HG02885 (cell line): Measurements from ENCODE around the gene TMEM202.
"Not testable (repeated sequence)": the region's sequence is repeated elsewhere in the genome, so short reads cannot be mapped to it uniquely, and the experiment has no call there.

Experiments
- ATAC-seq: cut with Tn5 transposase; IDR thresholded peaks from one replicate; pipeline ENCODE4 v1.9.1; 2021; ENCODE audit warnings: mild to moderate bottlenecking; ENCODE audit not compliant: unreplicated experiment, poor library complexity

Gene TMEM202, protein sequence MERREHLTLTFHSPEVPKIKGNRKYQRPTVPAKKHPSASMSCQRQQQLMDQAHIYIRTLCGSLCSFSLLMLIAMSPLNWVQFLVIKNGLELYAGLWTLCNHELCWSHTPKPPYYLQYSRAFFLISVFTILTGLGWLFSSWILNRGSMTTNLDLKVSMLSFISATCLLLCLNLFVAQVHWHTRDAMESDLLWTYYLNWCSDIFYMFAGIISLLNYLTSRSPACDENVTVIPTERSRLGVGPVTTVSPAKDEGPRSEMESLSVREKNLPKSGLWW

DNA sequence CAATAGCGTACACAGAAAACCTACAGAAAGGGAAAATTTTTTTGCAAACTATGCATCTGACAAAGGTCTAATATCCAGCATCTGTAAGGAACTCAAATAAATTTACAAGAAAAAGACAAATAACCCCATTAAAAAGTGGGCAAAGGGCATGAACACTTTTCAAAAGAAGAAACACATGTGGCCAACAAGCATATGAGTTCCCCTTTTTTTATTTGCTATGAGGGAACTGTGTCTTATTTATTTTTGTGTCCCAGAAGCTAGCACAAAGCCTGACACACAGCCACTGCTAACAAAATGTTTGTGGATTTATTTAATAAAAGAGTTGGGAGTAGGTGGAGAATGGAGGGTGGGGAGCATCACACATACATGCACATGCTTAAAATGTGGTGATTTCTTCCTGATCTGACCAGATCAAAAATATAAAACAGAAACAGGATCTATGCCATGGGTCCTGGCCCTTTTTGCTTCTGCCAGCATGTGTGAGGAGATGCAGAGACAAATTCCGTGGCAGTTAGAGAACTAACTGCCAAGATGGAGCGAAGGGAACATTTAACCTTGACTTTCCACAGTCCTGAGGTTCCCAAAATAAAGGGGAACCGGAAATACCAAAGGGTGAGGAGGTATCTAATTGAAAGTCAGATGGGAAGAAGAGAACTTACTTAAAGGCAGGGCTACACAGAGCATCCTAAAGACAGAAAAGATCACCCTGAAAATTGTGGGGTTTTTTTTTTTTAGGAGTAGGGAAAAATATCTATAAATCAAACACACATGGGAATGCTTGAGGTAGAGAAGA, at the start of gene TMEM202:
Gene TMEM202, plus strand, starts transcription at position 510 of the 793 bp plus-strand sequence. Its CDS starts 22 bp downstream, at position 532.
- ATAC-seq: no peak

DNA sequence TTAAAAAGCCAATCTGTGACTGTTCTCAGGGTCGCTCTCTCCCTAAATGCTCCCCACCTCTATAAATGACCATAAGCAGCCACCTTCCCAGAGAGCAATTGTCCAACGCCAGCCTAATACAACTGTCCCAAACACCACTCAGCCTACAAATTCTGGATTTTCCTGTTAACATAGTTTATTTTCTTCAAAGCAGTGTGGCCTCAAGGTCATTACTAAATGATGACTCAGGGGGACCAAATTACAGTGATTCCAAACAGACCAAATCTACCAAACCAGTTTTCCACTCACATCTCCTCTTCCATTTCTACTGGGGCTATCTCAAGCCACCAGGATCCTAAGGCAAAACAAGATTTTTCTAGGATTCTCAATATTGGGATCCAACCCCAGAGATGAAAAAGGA, 44.8 kb upstream of the TMEM202 start:
- ATAC-seq: no peak

DNA sequence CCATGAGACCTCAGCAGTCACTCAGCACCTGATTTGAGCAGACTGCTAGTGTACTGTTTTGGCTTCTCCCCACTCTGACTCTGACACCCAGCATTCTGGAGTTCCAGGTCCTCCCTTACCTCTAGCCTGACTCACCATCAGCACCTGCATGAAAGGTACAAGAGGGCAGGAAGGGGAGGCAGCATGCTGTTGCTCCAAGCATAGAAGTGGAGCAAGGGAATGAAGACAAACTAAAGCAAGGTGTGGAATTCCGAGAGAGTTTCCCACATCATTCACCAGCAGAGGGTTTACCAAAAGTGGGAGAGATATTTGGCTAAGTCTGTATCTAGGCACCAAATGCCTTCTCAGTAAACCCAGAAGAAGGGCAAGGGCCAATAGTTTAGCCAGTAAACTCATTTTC, 43.6 kb upstream of the TMEM202 start:
- ATAC-seq: no peak

DNA sequence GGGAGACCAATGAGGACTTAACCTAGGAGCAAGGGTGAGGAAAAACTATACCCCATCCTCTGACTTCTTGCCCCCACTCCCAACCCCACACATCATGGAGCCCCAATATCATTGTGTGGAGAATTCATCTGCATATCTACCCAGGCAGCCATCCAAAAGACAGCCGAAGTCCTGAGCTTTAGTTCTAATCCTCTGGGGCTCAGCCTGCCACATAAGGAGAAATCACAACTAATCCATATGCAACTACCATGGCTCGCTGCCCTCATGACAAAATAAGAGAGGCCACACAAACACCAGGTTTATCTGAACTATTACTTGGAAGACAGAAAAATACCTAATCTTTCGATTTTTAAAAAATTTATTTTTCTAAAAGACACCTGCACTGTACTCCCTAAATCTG, 40.0 kb upstream of the TMEM202 start:
- no peak for ATAC-seq

DNA sequence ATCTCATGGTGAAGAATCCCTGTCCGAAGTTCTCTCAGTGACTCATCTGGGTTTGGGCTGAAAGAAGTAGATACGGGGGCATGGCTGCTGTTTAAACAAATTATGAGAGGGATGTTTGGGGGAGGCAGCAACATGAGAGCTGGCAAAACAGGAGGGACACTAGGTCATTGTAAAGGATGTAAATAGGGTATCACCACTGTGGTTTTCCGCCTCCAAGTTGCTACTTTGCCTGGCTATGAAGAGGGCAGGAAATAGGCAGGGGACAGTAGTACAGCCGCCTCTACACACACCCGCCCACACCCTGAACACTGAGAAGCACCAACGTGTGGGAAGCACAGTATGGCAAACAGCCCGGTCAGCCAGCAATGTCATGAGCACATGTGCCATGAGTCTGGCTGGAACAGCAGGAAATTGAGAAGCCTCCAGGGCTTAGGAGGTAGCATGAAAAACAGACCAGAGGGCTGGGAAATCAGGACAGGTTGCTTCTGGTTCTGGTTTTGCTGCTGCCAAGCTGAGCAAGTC, 39.4 kb upstream of the TMEM202 start:
- peak; percentile 70 for ATAC-seq

DNA sequence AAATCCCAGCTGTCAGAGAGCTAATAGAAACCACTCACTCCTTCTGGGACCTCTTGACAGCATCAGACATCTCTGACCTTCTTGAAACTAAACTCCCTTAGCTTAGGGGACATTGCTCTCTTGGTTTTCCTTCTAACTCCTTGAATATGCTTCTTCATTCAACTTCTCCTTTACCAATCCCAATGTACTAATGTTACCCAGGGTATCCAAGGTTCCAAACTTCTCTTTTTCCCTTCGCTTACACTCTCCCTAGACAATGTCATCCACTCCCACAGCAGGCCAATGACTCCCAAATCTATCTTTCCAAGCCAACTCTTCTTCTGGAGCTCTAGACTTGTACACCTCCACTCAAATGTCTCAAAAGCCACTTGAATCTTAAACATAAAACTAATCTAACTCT, 36.9 kb upstream of the TMEM202 start:
- no peak for ATAC-seq

DNA sequence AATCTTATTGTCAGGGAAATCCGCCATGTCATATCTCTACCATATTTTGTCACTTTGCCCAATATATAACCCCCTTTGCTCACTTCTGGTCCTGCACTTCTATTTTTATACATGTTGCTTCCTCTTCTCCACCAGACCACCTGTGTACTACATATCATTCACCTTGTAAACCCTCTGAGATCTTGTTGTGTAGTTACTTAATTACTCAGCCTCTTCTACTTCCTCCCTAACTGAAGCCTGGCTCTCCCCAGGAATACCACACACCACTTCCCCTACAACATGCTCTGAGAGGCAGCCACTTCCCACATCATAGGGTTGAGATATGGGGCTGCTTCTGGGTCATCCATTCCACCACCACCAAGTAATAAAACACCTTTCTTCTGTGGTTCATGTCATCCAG, 32.3 kb upstream of the TMEM202 start:
- peak; percentile 63 for ATAC-seq

DNA sequence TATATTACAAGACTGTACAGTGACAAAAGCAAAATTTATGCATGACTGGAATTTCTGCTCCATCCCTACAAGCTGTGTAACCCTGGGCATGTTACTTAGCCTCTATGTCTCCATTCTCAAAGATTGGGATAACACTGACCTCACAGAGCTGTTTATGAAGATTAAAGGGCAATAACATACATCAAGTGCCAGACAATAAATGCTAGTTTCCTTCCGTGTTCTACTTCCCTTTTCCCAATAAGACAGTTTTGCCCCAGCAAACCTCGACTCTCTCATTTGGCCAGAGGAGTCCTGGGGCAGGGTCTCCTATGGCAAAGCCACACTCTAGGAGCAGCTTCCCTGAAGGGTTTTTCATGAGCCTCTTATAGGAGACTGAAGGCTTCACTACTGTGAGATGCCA, 29.8 kb upstream of the TMEM202 start:
- no peak for ATAC-seq

DNA sequence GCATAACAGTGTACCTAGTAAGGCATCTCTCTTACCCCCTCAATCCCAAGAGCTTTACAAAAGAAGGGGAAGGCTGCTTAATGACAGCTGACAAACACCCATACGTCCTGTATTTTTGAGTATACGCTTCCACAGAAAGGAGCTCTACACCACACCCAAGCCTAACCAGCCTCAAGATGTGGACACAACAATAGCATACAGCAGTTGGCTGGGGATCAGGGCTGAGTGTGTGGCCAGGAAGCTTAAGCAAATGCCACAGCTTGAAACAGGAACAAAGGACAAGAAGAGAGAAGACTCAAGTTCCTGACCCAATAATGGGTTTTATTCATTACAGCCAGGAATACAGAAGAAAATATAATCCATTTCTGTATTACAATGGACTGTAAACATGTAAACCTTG, 29.2 kb upstream of the TMEM202 start:
- ATAC-seq: no peak

DNA sequence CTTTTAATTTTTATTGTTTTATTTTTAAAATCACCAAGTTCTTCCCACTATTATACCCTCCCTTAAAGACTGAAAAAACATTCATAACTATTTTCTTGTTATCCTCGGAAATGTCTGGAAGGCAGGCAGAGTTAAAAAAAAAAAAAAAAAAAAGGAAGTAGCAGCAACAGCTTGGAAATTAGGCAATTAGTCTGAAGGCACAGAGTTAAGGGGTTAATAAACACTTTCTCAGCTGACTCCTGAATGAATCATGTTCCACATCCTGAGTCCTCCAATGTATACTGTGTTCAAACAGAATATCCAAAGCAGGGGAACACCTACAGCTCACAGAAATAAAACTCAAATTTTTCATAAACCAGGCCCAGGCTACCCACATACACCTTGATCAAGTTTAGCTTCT, 28.1 kb upstream of the TMEM202 start:
- ATAC-seq: no peak

DNA sequence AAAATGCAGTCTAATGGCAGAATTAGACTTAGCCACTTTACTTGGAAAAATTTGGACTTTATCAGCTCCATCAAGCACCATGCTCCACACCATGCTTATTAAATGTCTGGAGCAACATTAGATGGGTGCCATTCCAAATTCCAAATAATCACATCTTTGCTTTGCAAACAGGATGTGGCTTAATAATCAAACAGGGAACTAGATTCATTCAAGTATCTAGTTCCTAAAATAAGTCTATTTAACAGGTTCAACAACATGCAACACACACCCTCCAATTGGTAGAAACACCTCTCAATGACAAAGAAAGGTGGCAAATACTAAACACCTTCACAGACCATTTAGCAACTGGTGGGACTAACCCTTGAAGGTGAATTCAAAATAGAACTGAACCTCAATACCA, 25.7 kb upstream of the TMEM202 start:
- no peak for ATAC-seq

DNA sequence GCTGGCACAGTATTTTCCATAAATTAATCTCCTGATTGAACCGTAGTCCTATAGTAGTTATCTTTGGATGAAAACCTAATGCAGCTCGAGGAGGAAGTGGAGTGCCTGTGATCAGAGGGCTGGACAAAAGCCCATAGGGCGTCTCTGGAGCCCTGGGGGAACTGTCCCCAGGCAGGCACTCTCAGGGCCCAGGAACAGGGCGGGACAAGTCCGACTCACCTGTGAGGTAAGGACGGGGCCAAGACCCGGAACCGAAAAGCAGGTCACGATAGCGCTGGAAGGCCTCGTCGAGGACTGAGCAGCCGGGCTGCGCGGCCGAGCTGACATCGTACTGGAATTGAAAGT, 22.6 kb upstream of the TMEM202 start:
- peak; percentile 49 for ATAC-seq

DNA sequence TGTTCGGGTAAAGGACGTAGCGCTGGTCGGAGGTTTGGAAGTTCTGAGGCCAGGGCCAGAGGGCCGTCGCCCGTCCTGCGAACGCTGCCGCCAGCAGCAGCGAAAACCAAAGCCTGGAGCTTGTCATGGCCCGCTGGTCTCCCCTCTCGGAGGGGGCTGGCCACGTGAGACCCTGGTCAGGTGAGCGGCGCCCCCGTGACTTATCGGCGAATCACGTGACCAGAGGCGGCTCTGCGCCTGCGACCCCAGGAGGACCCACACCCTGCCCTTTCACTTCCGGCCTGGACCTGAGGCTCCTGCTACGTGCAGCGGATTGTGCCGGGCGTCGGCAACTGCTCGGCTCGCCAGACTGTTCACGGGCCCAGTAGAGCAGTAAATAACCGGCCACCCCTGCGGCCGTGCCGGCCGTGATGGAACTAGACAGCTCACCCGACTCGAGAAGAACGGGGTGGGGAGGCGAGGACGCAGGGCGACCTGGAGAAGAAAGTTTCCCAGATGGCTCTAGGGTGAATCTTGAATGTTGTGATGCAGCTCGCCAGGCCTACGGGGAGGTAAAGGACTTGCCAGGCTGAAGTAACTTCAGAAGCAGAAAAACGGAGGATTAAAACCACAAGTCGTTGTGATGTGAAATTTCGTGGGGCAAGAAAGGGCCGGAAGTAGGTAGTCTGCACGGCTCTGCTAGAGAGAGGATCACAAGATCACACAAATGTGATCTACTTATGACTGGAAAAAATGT, 22.1 kb upstream of the TMEM202 start, which contains the start of gene HEXA:
Gene HEXA, minus strand, starts transcription at position 169 of the 736 bp plus-strand sequence. Its CDS starts 42 bp downstream, at position 127.
- ATAC-seq: peak; percentile 89

DNA sequence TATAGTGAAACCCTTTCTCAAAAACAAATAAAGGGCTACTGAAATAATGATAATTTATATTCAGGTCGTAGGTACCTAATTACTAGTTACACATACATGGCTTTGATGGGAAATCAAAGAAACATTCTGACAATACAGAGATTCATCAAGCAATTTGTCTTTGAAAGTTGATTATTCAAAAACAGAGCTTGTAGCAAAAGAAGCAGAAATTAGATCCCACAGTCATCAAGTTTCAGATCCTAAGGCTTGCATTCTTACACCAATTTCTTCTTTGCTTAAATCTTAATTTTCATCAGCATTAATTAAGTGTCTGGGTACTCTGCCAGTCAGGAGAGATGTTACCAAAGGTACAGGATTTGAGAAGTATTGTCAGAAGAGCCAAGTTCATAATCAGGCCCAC, 20.8 kb upstream of the TMEM202 start:
- ATAC-seq: no peak

DNA sequence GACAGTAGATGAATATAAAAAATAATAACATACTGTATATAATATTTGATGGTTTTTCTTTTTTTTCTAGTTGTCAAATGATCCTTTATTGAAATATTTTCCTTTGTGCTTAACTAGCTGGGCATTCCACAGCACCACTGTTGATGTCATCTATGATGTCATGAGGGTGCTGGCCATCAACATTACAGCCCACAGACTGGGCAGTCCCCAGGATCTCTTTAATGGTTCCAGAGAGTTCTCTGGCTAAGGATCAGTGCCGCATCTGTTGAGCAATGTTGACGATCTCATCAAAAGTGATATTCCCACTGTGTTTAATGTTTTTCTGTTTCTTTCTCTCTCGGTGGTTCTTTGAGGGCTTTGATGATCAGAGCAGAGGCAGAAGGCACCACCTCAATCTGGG, 19.0 kb upstream of the TMEM202 start:
- not testable (repeated sequence) for ATAC-seq

DNA sequence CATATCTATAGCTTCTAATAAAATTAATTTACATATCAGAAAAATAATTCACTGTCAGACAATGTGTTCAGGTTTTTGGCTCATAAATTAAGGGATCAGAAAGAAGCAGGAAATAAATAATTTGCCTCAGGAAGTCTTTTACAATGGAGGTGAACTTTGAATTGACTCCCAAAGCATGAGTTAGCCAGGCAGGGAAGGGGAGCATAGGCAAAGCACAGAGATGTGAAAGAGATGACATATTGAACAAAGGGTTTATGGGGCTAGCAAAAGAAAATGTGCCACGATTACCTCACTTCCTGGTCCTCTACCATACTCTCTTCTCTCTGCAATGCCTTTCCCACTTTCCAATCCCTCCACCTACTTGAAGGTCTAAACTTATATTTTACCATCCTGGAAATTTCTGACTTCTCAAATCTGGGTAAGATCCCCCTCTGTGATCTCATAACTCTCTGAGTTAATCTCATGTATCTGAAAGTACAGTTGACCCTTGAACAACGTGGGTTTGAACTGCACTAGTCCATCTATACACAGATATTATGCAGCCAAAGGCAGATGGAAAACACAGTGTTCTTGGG, 18.2 kb upstream of the TMEM202 start:
- no peak for ATAC-seq

DNA sequence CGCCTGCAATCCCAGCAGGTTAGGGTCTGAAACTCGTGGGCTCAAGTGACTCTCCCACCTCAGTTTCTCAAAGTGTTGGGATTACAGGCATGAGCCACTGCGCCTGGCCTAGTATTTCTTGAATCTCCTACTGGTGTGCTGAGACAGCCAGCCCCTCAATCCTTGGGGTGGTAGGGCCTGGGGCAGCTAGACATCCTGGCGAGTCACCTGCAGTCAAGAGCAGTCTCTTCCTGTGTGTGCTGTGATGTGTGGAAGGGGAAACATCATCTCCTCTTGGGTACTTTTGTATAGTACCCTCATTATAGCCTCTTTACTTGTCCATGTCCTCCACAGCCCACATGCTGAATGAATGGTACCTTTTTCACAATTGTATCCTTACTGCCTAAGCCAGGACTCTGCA, 17.4 kb upstream of the TMEM202 start:
- ATAC-seq: no peak

DNA sequence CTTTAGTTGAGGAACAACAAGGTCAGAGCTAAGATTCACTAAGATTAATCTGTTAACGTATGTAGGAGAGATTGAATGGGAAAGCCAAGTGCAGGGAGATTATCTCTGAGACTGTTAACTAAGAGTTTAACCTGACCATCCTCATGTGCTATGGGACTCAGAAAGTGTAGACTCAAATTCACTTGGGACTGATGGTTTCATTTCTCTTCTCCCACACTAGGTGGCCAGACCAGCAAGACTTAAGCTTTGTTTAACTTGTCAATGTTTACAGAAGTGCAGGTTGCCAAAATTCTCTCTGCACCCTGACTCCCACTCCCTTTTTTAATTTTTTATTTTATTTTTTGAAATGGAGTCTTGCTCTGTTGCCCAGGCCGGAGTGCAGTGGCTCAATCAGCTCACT, 16.0 kb upstream of the TMEM202 start:
- ATAC-seq: no peak

DNA sequence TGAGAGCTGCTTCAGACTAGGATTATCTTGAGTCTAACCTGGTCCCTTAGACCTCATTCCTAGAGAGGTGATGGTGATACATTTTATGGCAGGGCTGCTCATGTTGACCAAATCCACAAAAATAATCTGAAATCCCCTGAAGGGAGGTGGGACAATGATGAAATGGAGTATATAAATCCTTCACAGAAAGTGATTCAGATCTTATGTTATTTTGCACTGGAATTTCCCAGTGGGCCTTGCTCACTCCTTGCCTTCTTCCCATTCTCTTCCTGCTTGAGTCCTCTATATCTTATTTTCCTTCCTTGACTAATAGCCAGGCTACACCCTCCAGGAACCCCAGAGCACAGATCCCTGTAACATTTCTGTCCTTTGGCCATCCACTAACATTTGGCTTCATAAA, 10.4 kb upstream of the TMEM202 start:
- no peak for ATAC-seq

DNA sequence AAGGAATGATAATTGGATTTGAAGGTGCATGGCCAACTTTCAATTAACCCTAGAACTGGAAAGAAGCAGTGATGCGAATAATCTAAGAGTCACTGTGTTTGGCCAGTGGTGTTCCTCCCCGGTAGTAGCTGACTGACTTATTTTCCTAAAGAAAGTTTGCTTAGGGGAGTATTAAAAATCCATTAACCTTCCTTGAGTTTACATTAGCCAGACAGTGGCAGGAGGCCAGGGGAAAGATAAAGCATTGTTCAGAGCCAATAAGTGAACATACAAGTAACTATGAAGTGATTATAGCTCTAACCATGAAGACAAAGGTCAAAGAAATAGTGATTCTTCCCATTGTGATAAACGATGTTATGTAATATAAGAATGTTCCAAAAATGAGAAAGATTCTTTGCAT, 8.9 kb upstream of the TMEM202 start:
- ATAC-seq: no peak

DNA sequence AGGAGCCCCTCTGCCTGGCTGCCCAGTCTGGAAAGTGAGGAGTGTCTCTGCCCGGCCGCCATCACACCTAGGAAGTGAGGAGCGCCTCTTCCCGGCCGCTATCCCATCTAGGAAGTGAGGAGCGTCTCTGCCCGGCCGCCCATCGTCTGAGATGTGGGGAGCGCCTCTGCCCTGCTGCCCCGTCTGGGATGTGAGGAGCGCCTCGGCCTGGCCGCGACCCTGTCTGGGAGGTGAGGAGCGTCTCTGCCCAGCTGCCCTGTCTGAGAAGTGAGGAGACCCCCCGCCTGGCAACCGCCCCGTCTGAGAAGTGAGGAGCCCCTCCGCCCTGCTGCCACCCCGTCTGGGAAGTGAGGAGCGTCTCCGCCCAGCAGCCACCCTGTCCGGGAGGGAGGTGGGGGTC, 1.8 kb upstream of the TMEM202 start:
- ATAC-seq: not testable (repeated sequence)
